GM12878 (cell line): ENCODE data around the gene TNNC2. TPM values are rescaled to one million over a fixed set of nuclear protein-coding genes. Genes with fewer than 3 reads are reported as not detected.

ENCODE experiments used
- ATAC-seq: fragments of 200-7000 bp; cut with Tn5 transposase; 3 replicates; pipeline ENCODE4 v1.9.1; 2020; ENCODE audit warnings: mild to moderate bottlenecking, moderate library complexity
- BruUV-seq: library from RNA; stranded (reverse); fragments of 400-500 nt; replicated peaks from 2 replicates; lab custom pipeline; 2021; lab: Mats Ljungman, UMichigan
- CTCF ChIA-PET: fragments of 300-600 bp; sonication (Branson Sonifier 250); formaldehyde crosslinking; extraction: SDS; loops from one replicate; lab custom pipeline; 2021; ENCODE audit warnings: inconsistent platforms; lab: Yijun Ruan, JAX
- POLR2A ChIA-PET: fragments of 350-600 bp; formaldehyde crosslinking; extraction: SDS; loops from one replicate; lab custom pipeline; 2021; ENCODE audit warnings: inconsistent platforms; lab: Charles Lee
- RAD21 ChIA-PET: fragments of 300-600 bp; sonication (Branson Sonifier 250); formaldehyde crosslinking; loops from one replicate; lab custom pipeline; 2023; ENCODE audit warnings: antibody characterized with exemption; ENCODE audit not compliant: unreplicated experiment; lab: Charles Lee
- SMC1A ChIA-PET: fragments of 300-600 bp; sonication (Branson Sonifier 250); formaldehyde crosslinking; loops from one replicate; lab custom pipeline; 2023; ENCODE audit not compliant: unreplicated experiment, uncharacterized antibody; lab: Charles Lee
- DNase-seq: peaks from one replicate; pipeline ENCODE4 v3.0.0-alpha.2; 2011; ENCODE audit warnings: low read depth, low spot score
- FAIRE-seq: peaks from 3 replicates; lab custom pipeline; 2011; peaks lifted over from hg19 to GRCh38; lab: Jason Lieb, UNC
- H2AFZ ChIP-seq: 2 replicates; pipeline ENCODE4 v1.6.0; 2011; ENCODE audit warnings: low read depth, low read length, control low read depth; ENCODE audit not compliant: control insufficient read depth
- H3K27ac ChIP-seq: 2 replicates; pipeline ENCODE4 v1.5.1; 2011; ENCODE audit warnings: control low read depth; ENCODE audit not compliant: control insufficient read depth, insufficient read depth
- H3K27me3 ChIP-seq, 2 experiments: replicated peaks in 1 of 2; 2 replicates each; pipeline versions ENCODE4 v1.6.0 to v1.6.1; 2011; ENCODE audit warnings: low read length in 1 of 2; ENCODE audit not compliant: control insufficient read depth in 2 of 2, insufficient read depth in 2 of 2
- H3K36me3 ChIP-seq, 2 experiments: 2 replicates each; pipeline ENCODE4 v1.5.1; 2011; ENCODE audit warnings: low read length in 1 of 2; ENCODE audit not compliant: control insufficient read depth in 2 of 2, insufficient read depth in 2 of 2
- H3K4me1 ChIP-seq: 2 replicates; pipeline ENCODE4 v1.6.1; 2011; ENCODE audit warnings: mild to moderate bottlenecking, low read length, moderate library complexity, mixed read lengths; ENCODE audit not compliant: control insufficient read depth, insufficient read depth
- H3K4me2 ChIP-seq: 2 replicates; pipeline ENCODE4 v1.6.0; 2011; ENCODE audit warnings: control low read depth; ENCODE audit not compliant: control insufficient read depth, insufficient read depth
- H3K4me3 ChIP-seq: fragments of 200-600 bp; sonication (generic); 2 replicates; pipeline ENCODE4 v1.5.1; 2016
- H3K79me2 ChIP-seq: 2 replicates; pipeline ENCODE4 v1.6.0; 2011; ENCODE audit warnings: low read length; ENCODE audit not compliant: control insufficient read depth, insufficient read depth
- H3K9ac ChIP-seq: 2 replicates; pipeline ENCODE4 v1.8.0; 2011; ENCODE audit warnings: low read length, control low read depth, mixed read lengths; ENCODE audit not compliant: control insufficient read depth, insufficient read depth
- H3K9me3 ChIP-seq: replicated peaks from 3 replicates; pipeline ENCODE4 v1.5.1; 2011; ENCODE audit warnings: mild to moderate bottlenecking, low read length; ENCODE audit not compliant: control insufficient read depth, insufficient read depth
- H4K20me1 ChIP-seq: 2 replicates; pipeline ENCODE4 v1.6.0; 2011; ENCODE audit not compliant: control insufficient read depth, insufficient read depth
- HDAC2 ChIP-seq: fragments of 200-600 bp; sonication (generic); IDR thresholded peaks from 2 replicates; pipeline ENCODE4 v1.6.1; 2017
- HDAC6 ChIP-seq: fragments of 200-600 bp; sonication (generic); IDR thresholded peaks from one replicate; pipeline ENCODE4 v1.8.0; 2017; ENCODE audit warnings: antibody characterized with exemption; ENCODE audit not compliant: unreplicated experiment
- WGBS: methylation state at CpG from one replicate; pipeline ENCODE4 v1.1.6; 2016; ENCODE audit warnings: low lambda C conversion rate; ENCODE audit not compliant: insufficient replicate concordance, insufficient coverage; ENCODE audit errors: missing lambda C conversion rate; 5-methylcytosine and 5-hydroxymethylcytosine counted together
- in situ Hi-C: fragments of 300-500 bp; cut with MboI; formaldehyde crosslinking; loops from 9 replicates; pipeline ENCODE4 v1.14.3; 2018; ENCODE audit warnings: mixed read lengths
- intact Hi-C: fragments of 100-400 bp; cut with micrococcal nuclease; formaldehyde crosslinking; loops from one replicate; pipeline ENCODE4 v1.14.2; 2022; ENCODE audit not compliant: unreplicated experiment
- polyA plus RNA-seq, 11 experiments: library from polyadenylated mRNA; depleted of rRNA in 4 of 11; unstranded in 6 of 11; stranded (reverse) in 5 of 11; fragments of >200 nt; fragmentation: Nextera tagmentation in 4 of 11; fragmentation: Illumina TruSeq in 1 of 11; extraction: Ambion mirVana in 4 of 11; extraction: Trizol in 1 of 11; gene quantifications; 1 replicate in 1 of 11; 2 replicates in 10 of 11; pipeline versions ENCODE4 v1.2.1 to v1.2.3, GENCODE V29; 2011 to 2016; ENCODE audit warnings: inconsistent platforms in 2 of 11, missing spikeins in 2 of 11, low read depth in 1 of 11
- small RNA-seq: library from RNA; depleted of rRNA; stranded (forward); fragments of <200 nt; gene quantifications from one replicate; pipeline ENCODE3, GENCODE V24; 2014
- total RNA-seq, 4 experiments: library from RNA; depleted of rRNA in 3 of 4; stranded (reverse); fragments of >200 nt in 3 of 4; fragmentation: Illumina TruSeq in 1 of 4; extraction: Trizol in 1 of 4; gene quantifications; 2 replicates each; pipeline versions ENCODE4 v1.2.1 to v1.2.3, GENCODE V29; 2013 to 2021

Gene TNNC2
- total and polyA plus RNA-seq, 10 of the 15 experiments (the other 5 are each of a cell fraction or from before 2014, with no cell fraction given), result 0.37 TPM; not detected in 9

DNA sequence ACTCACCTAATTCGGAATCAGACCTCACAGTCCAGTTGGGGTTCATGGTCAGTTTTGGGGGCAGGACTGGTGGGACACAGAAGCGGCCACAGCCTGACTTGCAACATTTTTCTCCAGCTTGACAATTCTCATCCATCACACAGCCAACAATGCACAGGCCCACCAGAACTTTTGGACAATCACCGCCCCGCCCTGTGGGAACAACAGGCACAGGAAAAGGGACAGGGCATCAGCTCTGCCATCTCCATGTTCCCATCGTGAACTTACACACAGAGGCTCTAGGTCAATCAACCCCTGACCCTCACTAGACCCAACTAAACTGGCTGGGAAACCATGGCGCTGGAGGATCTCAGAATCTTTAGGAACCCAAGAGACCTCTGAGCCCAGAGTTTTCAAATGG lies 51.7 kb downstream of the TNNC2 start (continued):
- no peak for TF ChIP-seq HDAC6

DNA sequence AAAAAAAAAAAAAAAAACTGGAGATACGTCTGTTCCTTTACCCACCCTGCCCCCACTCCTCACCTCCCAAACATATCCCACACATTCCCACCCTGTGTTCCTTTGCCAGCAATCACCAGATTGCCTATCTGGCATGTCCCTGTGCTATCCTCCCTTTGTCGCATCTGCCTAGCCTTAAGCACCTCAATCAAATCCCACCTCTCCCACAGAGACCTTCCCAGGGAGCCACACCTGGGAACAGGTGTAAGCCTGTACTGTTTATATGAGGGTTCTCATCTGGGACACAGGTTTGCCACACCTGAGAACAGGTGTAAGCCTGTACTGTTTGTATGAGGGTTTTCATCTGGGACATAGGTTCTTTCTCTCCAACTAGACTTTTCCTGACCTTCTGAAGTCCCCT lies 52.2 kb downstream of the TNNC2 start:
- POLR2A ChIA-PET, result no interaction called here
- FAIRE-seq (no peak), DNase-seq (no peak), ATAC-seq (no peak)
- no peaks in the 10 kb centered on the region for H3K9me3 ChIP-seq
- in situ Hi-C loops, result loop anchor here (5.0 kb wide), 2 partner anchors 318 to 453 kb away; no protein-coding TSS in a partner anchor
- no peak for TF ChIP-seq HDAC2
- no peak overlapping the region for H3K4me3 ChIP-seq
- H3K4me2 ChIP-seq, result no peak overlapping the region
- intact Hi-C loops, result loop anchor here (10.0 kb wide), 1 partner anchor 150 kb away; the partner anchor contains the start of gene WFDC10A
- no peaks in the 10 kb centered on the region for H3K79me2 ChIP-seq
- CTCF ChIA-PET, result no interaction called here
- BruUV-seq, result no TSS peak
- no peaks in the 10 kb centered on the region for H3K4me1 ChIP-seq
- RAD21 ChIA-PET, result no interaction called here
- H3K27ac ChIP-seq, result no peak overlapping the region
- H2AFZ ChIP-seq, result no peak overlapping the region
- no peaks in the 10 kb centered on the region for H3K27me3 ChIP-seq
- WGBS, result 90% methylated on average over 1 of the region's 2 CpGs
- H3K9ac ChIP-seq, result no peak overlapping the region
- H3K36me3 ChIP-seq, result no peaks in the 10 kb centered on the region
- SMC1A ChIA-PET, result no interaction called here
- no peaks in the 10 kb centered on the region for H4K20me1 ChIP-seq

Small RNA genes within 50 kb of the gene (small RNA-seq; reads per million reads assigned to genes)
- gene RNU6ATAC38P, result not detected

Other genes starting within 250 kb of the TNNC2 start
Only the 7 nearest of the 22 such genes appear.
- not detected in 2 replicates for gene WFDC3, start 35.4 kb downstream of the TNNC2 start, total RNA-seq (2014; rRNA removed)
- not detected in 2 replicates for gene WFDC3, start 35.4 kb downstream of the TNNC2 start, total RNA-seq (2014; rRNA removed; fragmentation: Illumina TruSeq; extraction: Trizol)
- gene WFDC3, start 35.4 kb downstream of the TNNC2 start, total RNA-seq (2021), result not detected in 2 replicates
- not detected in 2 replicates for gene WFDC3, start 35.4 kb downstream of the TNNC2 start, polyA plus RNA-seq (2011; rRNA removed)
- gene WFDC3, start 35.4 kb downstream of the TNNC2 start, polyA plus RNA-seq (2014; fragmentation: Illumina TruSeq; extraction: Trizol), result 0.21 TPM in 1 of 2 replicates, not detected in the other
- gene WFDC3, start 35.4 kb downstream of the TNNC2 start, polyA plus RNA-seq (2014; fragmentation: Nextera tagmentation; extraction: Ambion mirVana), result not detected
- gene WFDC3, start 35.4 kb downstream of the TNNC2 start, polyA plus RNA-seq (2014; rRNA removed), result not detected in 2 replicates
- gene WFDC3, start 35.4 kb downstream of the TNNC2 start, polyA plus RNA-seq (2016; fragmentation: Nextera tagmentation; extraction: Ambion mirVana), result under 1 TPM; 0.30 to 0.51 TPM
- gene DNTTIP1, start 35.4 kb downstream of the TNNC2 start, total RNA-seq (2014; rRNA removed), result 19.7 and 23.8 TPM in 2 replicates
- gene DNTTIP1, start 35.4 kb downstream of the TNNC2 start, total RNA-seq (2014; rRNA removed; fragmentation: Illumina TruSeq; extraction: Trizol), result 16.4 and 19.8 TPM in 2 replicates
- 25.0 and 29.0 TPM in 2 replicates for gene DNTTIP1, start 35.4 kb downstream of the TNNC2 start, total RNA-seq (2021)
- 21.5 and 33.7 TPM in 2 replicates for gene DNTTIP1, start 35.4 kb downstream of the TNNC2 start, polyA plus RNA-seq (2011; rRNA removed)
- gene DNTTIP1, start 35.4 kb downstream of the TNNC2 start, polyA plus RNA-seq (2014; fragmentation: Illumina TruSeq; extraction: Trizol), result 28.8 and 35.4 TPM in 2 replicates
- gene DNTTIP1, start 35.4 kb downstream of the TNNC2 start, polyA plus RNA-seq (2014; fragmentation: Nextera tagmentation; extraction: Ambion mirVana), result 10 to 100 TPM in 1 of 2 experiments, 1 to 10 TPM in 1; 7.9 to 18.7 TPM
- gene DNTTIP1, start 35.4 kb downstream of the TNNC2 start, polyA plus RNA-seq (2014; rRNA removed), result 46.2 and 46.7 TPM in 2 replicates
- gene DNTTIP1, start 35.4 kb downstream of the TNNC2 start, polyA plus RNA-seq (2016; fragmentation: Nextera tagmentation; extraction: Ambion mirVana), result 10 to 100 TPM; 51.0 to 51.3 TPM
- gene UBE2C, start 14.7 kb downstream of the TNNC2 start, total RNA-seq (2014; rRNA removed), result 174 and 186 TPM in 2 replicates
- 115 and 117 TPM in 2 replicates for gene UBE2C, start 14.7 kb downstream of the TNNC2 start, total RNA-seq (2014; rRNA removed; fragmentation: Illumina TruSeq; extraction: Trizol)
- 133 and 141 TPM in 2 replicates for gene UBE2C, start 14.7 kb downstream of the TNNC2 start, total RNA-seq (2021)
- 139 and 175 TPM in 2 replicates for gene UBE2C, start 14.7 kb downstream of the TNNC2 start, polyA plus RNA-seq (2011; rRNA removed)
- 163 and 178 TPM in 2 replicates for gene UBE2C, start 14.7 kb downstream of the TNNC2 start, polyA plus RNA-seq (2014; fragmentation: Illumina TruSeq; extraction: Trizol)
- gene UBE2C, start 14.7 kb downstream of the TNNC2 start, polyA plus RNA-seq (2014; fragmentation: Nextera tagmentation; extraction: Ambion mirVana), result 100 to 1,000 TPM in 1 of 2 experiments, 10 to 100 TPM in 1; 86.2 to 140 TPM
- 229 and 243 TPM in 2 replicates for gene UBE2C, start 14.7 kb downstream of the TNNC2 start, polyA plus RNA-seq (2014; rRNA removed)
- gene UBE2C, start 14.7 kb downstream of the TNNC2 start, polyA plus RNA-seq (2016; fragmentation: Nextera tagmentation; extraction: Ambion mirVana), result 100 to 1,000 TPM; 396 to 412 TPM
- gene SNX21, start 6.5 kb upstream of the TNNC2 start, total RNA-seq (2014; rRNA removed), result 0.76 and 0.79 TPM in 2 replicates
- 0.22 and 0.23 TPM in 2 replicates for gene SNX21, start 6.5 kb upstream of the TNNC2 start, total RNA-seq (2014; rRNA removed; fragmentation: Illumina TruSeq; extraction: Trizol)
- 0.77 and 1.2 TPM in 2 replicates for gene SNX21, start 6.5 kb upstream of the TNNC2 start, total RNA-seq (2021)
- gene SNX21, start 6.5 kb upstream of the TNNC2 start, polyA plus RNA-seq (2011; rRNA removed), result 0.27 and 0.41 TPM in 2 replicates
- 0.10 and 0.27 TPM in 2 replicates for gene SNX21, start 6.5 kb upstream of the TNNC2 start, polyA plus RNA-seq (2014; fragmentation: Illumina TruSeq; extraction: Trizol)
- gene SNX21, start 6.5 kb upstream of the TNNC2 start, polyA plus RNA-seq (2014; fragmentation: Nextera tagmentation; extraction: Ambion mirVana), result under 1 TPM; 0.34 to 0.37 TPM
- gene SNX21, start 6.5 kb upstream of the TNNC2 start, polyA plus RNA-seq (2014; rRNA removed), result 1.1 and 1.3 TPM in 2 replicates
- 1 to 10 TPM in 1 of 2 experiments, under 1 TPM in 1; 0.74 to 1.4 TPM for gene SNX21, start 6.5 kb upstream of the TNNC2 start, polyA plus RNA-seq (2016; fragmentation: Nextera tagmentation; extraction: Ambion mirVana)
- 45.0 and 47.9 TPM in 2 replicates for gene ACOT8, start 30.1 kb upstream of the TNNC2 start, total RNA-seq (2014; rRNA removed)
- gene ACOT8, start 30.1 kb upstream of the TNNC2 start, total RNA-seq (2014; rRNA removed; fragmentation: Illumina TruSeq; extraction: Trizol), result 15.2 and 16.5 TPM in 2 replicates
- 24.9 and 27.3 TPM in 2 replicates for gene ACOT8, start 30.1 kb upstream of the TNNC2 start, total RNA-seq (2021)
- gene ACOT8, start 30.1 kb upstream of the TNNC2 start, polyA plus RNA-seq (2011; rRNA removed), result 22.9 and 39.3 TPM in 2 replicates
- 9.5 and 15.9 TPM in 2 replicates for gene ACOT8, start 30.1 kb upstream of the TNNC2 start, polyA plus RNA-seq (2014; fragmentation: Illumina TruSeq; extraction: Trizol)
- 10 to 100 TPM in 1 of 2 experiments, 1 to 10 TPM in 1; 5.1 to 10.1 TPM for gene ACOT8, start 30.1 kb upstream of the TNNC2 start, polyA plus RNA-seq (2014; fragmentation: Nextera tagmentation; extraction: Ambion mirVana)
- gene ACOT8, start 30.1 kb upstream of the TNNC2 start, polyA plus RNA-seq (2014; rRNA removed), result 42.0 and 45.3 TPM in 2 replicates
- 10 to 100 TPM; 36.3 to 47.5 TPM for gene ACOT8, start 30.1 kb upstream of the TNNC2 start, polyA plus RNA-seq (2016; fragmentation: Nextera tagmentation; extraction: Ambion mirVana)
- gene ZSWIM3, start 30.3 kb upstream of the TNNC2 start, total RNA-seq (2014; rRNA removed), result 4.6 and 5.7 TPM in 2 replicates
- 4.3 and 4.9 TPM in 2 replicates for gene ZSWIM3, start 30.3 kb upstream of the TNNC2 start, total RNA-seq (2014; rRNA removed; fragmentation: Illumina TruSeq; extraction: Trizol)
- 4.1 and 4.5 TPM in 2 replicates for gene ZSWIM3, start 30.3 kb upstream of the TNNC2 start, total RNA-seq (2021)
- 4.3 and 5.1 TPM in 2 replicates for gene ZSWIM3, start 30.3 kb upstream of the TNNC2 start, polyA plus RNA-seq (2011; rRNA removed)
- 3.2 and 4.7 TPM in 2 replicates for gene ZSWIM3, start 30.3 kb upstream of the TNNC2 start, polyA plus RNA-seq (2014; fragmentation: Illumina TruSeq; extraction: Trizol)
- 1 to 10 TPM; 1.6 to 2.0 TPM for gene ZSWIM3, start 30.3 kb upstream of the TNNC2 start, polyA plus RNA-seq (2014; fragmentation: Nextera tagmentation; extraction: Ambion mirVana)
- 4.1 and 4.6 TPM in 2 replicates for gene ZSWIM3, start 30.3 kb upstream of the TNNC2 start, polyA plus RNA-seq (2014; rRNA removed)
- gene ZSWIM3, start 30.3 kb upstream of the TNNC2 start, polyA plus RNA-seq (2016; fragmentation: Nextera tagmentation; extraction: Ambion mirVana), result 1 to 10 TPM; 3.5 to 3.6 TPM
- gene ZSWIM1, start 53.9 kb upstream of the TNNC2 start, total RNA-seq (2014; rRNA removed), result 14.2 and 16.0 TPM in 2 replicates
- gene ZSWIM1, start 53.9 kb upstream of the TNNC2 start, total RNA-seq (2014; rRNA removed; fragmentation: Illumina TruSeq; extraction: Trizol), result 7.1 and 7.7 TPM in 2 replicates
- gene ZSWIM1, start 53.9 kb upstream of the TNNC2 start, total RNA-seq (2021), result 9.9 and 10.6 TPM in 2 replicates
- gene ZSWIM1, start 53.9 kb upstream of the TNNC2 start, polyA plus RNA-seq (2011; rRNA removed), result 4.2 and 7.7 TPM in 2 replicates
- 6.8 and 10.5 TPM in 2 replicates for gene ZSWIM1, start 53.9 kb upstream of the TNNC2 start, polyA plus RNA-seq (2014; fragmentation: Illumina TruSeq; extraction: Trizol)
- 1 to 10 TPM; 2.4 to 2.5 TPM for gene ZSWIM1, start 53.9 kb upstream of the TNNC2 start, polyA plus RNA-seq (2014; fragmentation: Nextera tagmentation; extraction: Ambion mirVana)
- 9.4 and 10.1 TPM in 2 replicates for gene ZSWIM1, start 53.9 kb upstream of the TNNC2 start, polyA plus RNA-seq (2014; rRNA removed)
- gene ZSWIM1, start 53.9 kb upstream of the TNNC2 start, polyA plus RNA-seq (2016; fragmentation: Nextera tagmentation; extraction: Ambion mirVana), result 1 to 10 TPM; 9.7 to 9.9 TPM